ENCODE measurements around the gene ZNF311. TPM values are rescaled to one million over a fixed set of nuclear protein-coding genes. Genes with fewer than 3 reads are reported as not detected.

ZNF311 gene
- total and polyA plus RNA-seq, 2 of the 13 experiments (the other 11 are each of a cell fraction or from before 2014, with no cell fraction given): not detected

- TF ChIP-seq ZHX2 (IDR thresholded peaks at IDR 0.05; ENCODE audit: low read depth) (no peak), ZHX2 (CRISPR knock-in tag; IDR thresholded peaks at IDR 0.05; ENCODE audit: borderline replicate concordance) (peak; percentile 37; the same call in 1 of the 2 replicates), TCF12 (IDR thresholded peaks at IDR 0.05) (no peak), TCF12 (CRISPR knock-in tag; IDR thresholded peaks at IDR 0.05) (no peak), POLR2AphosphoS2 (IDR thresholded peaks at IDR 0.05; ENCODE audit: low read depth, low read length) (no peak), BRCA1 (CRISPR knock-in tag; IDR thresholded peaks at IDR 0.05) (no peak), ZSCAN12 (CRISPR knock-in tag; IDR thresholded peaks at IDR 0.05) (peak; percentile 58; the same call in 1 of the 2 replicates), TEAD3 (CRISPR knock-in tag; optimal IDR thresholded peaks at IDR 0.05; ENCODE audit: borderline replicate concordance) (peak; percentile 32), RARG (CRISPR knock-in tag; IDR thresholded peaks at IDR 0.05; ENCODE audit: low read depth) (peak; percentile 74), ATF4 (CRISPR knock-in tag; IDR thresholded peaks at IDR 0.05) (peak in 1 of 2 experiments; percentile 48; a peak in 1 of 4 replicates), ZNF383 (CRISPR knock-in tag; IDR thresholded peaks at IDR 0.05; ENCODE audit: borderline replicate concordance) (peak; percentile 87; the same call in 1 of the 2 replicates), FOXA3 (CRISPR knock-in tag; IDR thresholded peaks at IDR 0.05) (peak; percentile 64), ZNF605 (CRISPR knock-in tag; IDR thresholded peaks at IDR 0.05) (peak; percentile 87), GABPB1 (CRISPR knock-in tag; IDR thresholded peaks at IDR 0.05) (peak; percentile 29; the same call in 1 of the 2 replicates), ZNF547 (CRISPR knock-in tag; IDR thresholded peaks at IDR 0.05) (0 out of 2 replicates have a peak, but pooled peaks have one; percentile 42), KAT7 (CRISPR knock-in tag; IDR thresholded peaks at IDR 0.05; ENCODE audit: borderline replicate concordance) (peak; percentile 51; the same call in 1 of the 2 replicates), ZNF510 (CRISPR knock-in tag; IDR thresholded peaks at IDR 0.05; ENCODE audit: low read depth) (peak; percentile 53; the same call in 1 of the 2 replicates), ZNF317 (CRISPR knock-in tag; IDR thresholded peaks at IDR 0.05) (peak; percentile 21; the same call in 1 of the 2 replicates), ZBED4 (CRISPR knock-in tag; IDR thresholded peaks at IDR 0.05; ENCODE audit: borderline replicate concordance) (peak; percentile 70), PHF8 (CRISPR knock-in tag; IDR thresholded peaks at IDR 0.05) (peak; percentile 66)
Measured at GRCh38 chr6:28981833-28982475, 23.2 kb downstream of the ZNF311 start (continued).
